ENCODE results near the gene CCDC85C. TPM values are rescaled to one million over a fixed set of nuclear protein-coding genes. Genes with fewer than 3 reads are reported as not detected.

CCDC85C gene
- total RNA-seq, 1 experiment from 2014 or later: 42.3 TPM

GRCh38 chr14:99478128-99478527 is 125.9 kb downstream of the CCDC85C start:
- H3K4me2 ChIP-seq (ENCODE audit: low read length): no peak overlapping the region
- H3K9ac ChIP-seq (ENCODE audit: low read length): no peak overlapping the region
- no peak for DNase-seq (ENCODE audit: low read depth, low spot score)
- no peaks in the 10 kb centered on the region for H3K36me3 ChIP-seq (ENCODE audit: control insufficient read depth in 1 of 2, insufficient read depth in 2 of 2, low read length in 2 of 2)
- peaks cover 12 to 18% of the 10 kb centered on the region in 2 experiments; a peak in 3 of 4 replicates for H3K4me1 ChIP-seq (ENCODE audit: control insufficient read depth in 1 of 2, insufficient read depth in 2 of 2, low read length in 2 of 2)
- no peaks in the 10 kb centered on the region for H3K9me2 ChIP-seq (ENCODE audit: insufficient read depth)
- H2AFZ ChIP-seq (ENCODE audit: low read depth, low read length, poor library complexity, severe bottlenecking): no peak overlapping the region
- H3K27me3 ChIP-seq (ENCODE audit: insufficient read depth, low read length): no peaks in the 10 kb centered on the region
- H3K79me2 ChIP-seq (ENCODE audit: insufficient read depth, low read length): peaks cover 90% of the 10 kb centered on the region
- TF ChIP-seq RAD21 (IDR thresholded peaks at IDR 0.05; ENCODE audit: low read depth): no peak
- TF ChIP-seq MAX (IDR thresholded peaks at IDR 0.05): no peak
- TF ChIP-seq ZBTB33 (IDR thresholded peaks at IDR 0.05; ENCODE audit: extremely low read depth, insufficient replicate concordance, low read length): no peak
- no peak for TF ChIP-seq TCF7L2 (IDR thresholded peaks at IDR 0.05; ENCODE audit: borderline replicate concordance, extremely low read depth, insufficient read depth, insufficient read length)
- no peak for TF ChIP-seq CTCF (IDR thresholded peaks at IDR 0.05 in 2 of 3, conservative IDR thresholded peaks at IDR 0.05 in 1 of 3; ENCODE audit: borderline replicate concordance in 1 of 3, insufficient read depth in 1 of 3, low read depth in 2 of 3, low read length in 2 of 3)
- no peak for TF ChIP-seq SP1 (IDR thresholded peaks at IDR 0.05; ENCODE audit: low read depth)
- no peak for TF ChIP-seq ATF3 (IDR thresholded peaks at IDR 0.05)
- TF ChIP-seq REST (IDR thresholded peaks at IDR 0.05; ENCODE audit: low read depth): no peak
- no peak overlapping the region for H3K4me3 ChIP-seq (replicated peaks in 1 of 2; ENCODE audit: low read depth in 1 of 2, low read length in 2 of 2)
- no peak overlapping the region for H3K27ac ChIP-seq (ENCODE audit: low read depth, low read length)
- ATAC-seq: no peak
- no peaks in the 10 kb centered on the region for H3K9me3 ChIP-seq (ENCODE audit: control insufficient read depth in 1 of 2, insufficient read depth in 1 of 2, low read depth in 1 of 2, low read length in 2 of 2)
- no TSS peak for BruUV-seq (replicated peaks)
- POLR2A ChIA-PET: no interaction called here
- RAD21 ChIA-PET (ENCODE audit: low non-redundant PET in 1 of 2, low total read pairs in 2 of 2, uncharacterized antibody in 2 of 2, unreplicated experiment in 2 of 2): no interaction called here
- H4K20me1 ChIP-seq (ENCODE audit: insufficient read depth): peaks cover 11% of the 10 kb centered on the region; the same call in 1 of the 2 replicates
- intact Hi-C loops (cut with micrococcal nuclease): no loop called here
- CTCF ChIA-PET: no interaction called here

All from HCT116 (cell line).